GM18511 (cell line): Measurements from ENCODE around the gene TARBP1.
"Not testable (repeated sequence)": the region's sequence is repeated elsewhere in the genome, so short reads cannot be mapped to it uniquely, and the experiment has no call there.

ENCODE experiments used
- ATAC-seq: cut with Tn5 transposase; IDR thresholded peaks from one replicate; pipeline ENCODE4 v1.9.1; 2021; ENCODE audit warnings: mild to moderate bottlenecking, moderate library complexity; ENCODE audit not compliant: unreplicated experiment

The TARBP1 gene, protein sequence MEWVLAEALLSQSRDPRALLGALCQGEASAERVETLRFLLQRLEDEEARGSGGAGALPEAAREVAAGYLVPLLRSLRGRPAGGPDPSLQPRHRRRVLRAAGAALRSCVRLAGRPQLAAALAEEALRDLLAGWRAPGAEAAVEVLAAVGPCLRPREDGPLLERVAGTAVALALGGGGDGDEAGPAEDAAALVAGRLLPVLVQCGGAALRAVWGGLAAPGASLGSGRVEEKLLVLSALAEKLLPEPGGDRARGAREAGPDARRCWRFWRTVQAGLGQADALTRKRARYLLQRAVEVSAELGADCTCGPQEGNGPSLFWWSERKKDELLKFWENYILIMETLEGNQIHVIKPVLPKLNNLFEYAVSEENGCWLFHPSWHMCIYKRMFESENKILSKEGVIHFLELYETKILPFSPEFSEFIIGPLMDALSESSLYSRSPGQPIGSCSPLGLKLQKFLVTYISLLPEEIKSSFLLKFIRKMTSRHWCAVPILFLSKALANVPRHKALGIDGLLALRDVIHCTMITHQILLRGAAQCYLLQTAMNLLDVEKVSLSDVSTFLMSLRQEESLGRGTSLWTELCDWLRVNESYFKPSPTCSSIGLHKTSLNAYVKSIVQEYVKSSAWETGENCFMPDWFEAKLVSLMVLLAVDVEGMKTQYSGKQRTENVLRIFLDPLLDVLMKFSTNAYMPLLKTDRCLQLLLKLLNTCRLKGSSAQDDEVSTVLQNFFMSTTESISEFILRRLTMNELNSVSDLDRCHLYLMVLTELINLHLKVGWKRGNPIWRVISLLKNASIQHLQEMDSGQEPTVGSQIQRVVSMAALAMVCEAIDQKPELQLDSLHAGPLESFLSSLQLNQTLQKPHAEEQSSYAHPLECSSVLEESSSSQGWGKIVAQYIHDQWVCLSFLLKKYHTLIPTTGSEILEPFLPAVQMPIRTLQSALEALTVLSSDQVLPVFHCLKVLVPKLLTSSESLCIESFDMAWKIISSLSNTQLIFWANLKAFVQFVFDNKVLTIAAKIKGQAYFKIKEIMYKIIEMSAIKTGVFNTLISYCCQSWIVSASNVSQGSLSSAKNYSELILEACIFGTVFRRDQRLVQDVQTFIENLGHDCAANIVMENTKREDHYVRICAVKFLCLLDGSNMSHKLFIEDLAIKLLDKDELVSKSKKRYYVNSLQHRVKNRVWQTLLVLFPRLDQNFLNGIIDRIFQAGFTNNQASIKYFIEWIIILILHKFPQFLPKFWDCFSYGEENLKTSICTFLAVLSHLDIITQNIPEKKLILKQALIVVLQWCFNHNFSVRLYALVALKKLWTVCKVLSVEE (N-terminal part only)

GRCh38 chr1:234478481-234479309 lies at the start of gene TARBP1:
Gene TARBP1 (minus strand): TSS chr1:234479179. CDS start chr1:234479103, 76 bp downstream.
- peak; percentile 79 for ATAC-seq

GRCh38 chr1:234528074-234528865 lies 49.3 kb upstream of the TARBP1 start:
- ATAC-seq: no peak

- ATAC-seq: no peak
Measured at GRCh38 chr1:234527346-234527745, 48.4 kb upstream of the TARBP1 start.

- no peak for ATAC-seq
Measured at GRCh38 chr1:234526922-234527321, 47.9 kb upstream of the TARBP1 start.

DNA sequence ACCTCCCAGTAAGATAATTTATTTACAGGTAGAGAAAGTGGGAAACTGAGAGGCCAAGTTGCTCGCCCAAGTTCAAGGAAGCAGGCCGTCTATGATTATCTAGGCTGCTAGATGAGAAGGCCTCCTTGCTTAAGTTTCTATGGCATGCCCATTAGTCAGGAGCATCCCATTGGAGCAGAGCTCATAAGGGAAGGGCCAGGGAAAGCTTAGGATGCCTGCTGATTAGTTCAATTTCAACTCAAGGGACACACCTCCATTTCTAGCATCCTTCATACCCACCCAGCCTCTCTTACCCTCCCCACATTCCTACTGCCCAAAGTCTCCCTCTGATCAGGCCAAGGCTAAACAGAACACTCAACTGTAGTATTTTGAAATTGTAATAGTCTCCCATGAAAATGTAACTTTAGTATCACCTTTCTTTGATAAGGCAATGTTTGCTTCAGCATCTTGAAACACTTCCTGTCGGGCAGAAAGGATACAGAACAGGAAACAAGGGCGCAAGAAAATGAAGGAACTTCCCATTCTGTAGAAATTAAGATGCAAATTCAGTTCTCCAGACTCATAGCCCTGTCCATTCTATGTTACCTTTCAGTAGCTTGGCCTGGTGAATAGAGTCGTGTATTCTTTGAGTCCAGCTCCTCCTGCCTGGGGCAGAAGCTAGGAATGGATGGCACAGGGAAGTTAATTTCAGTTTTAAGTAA lies 46.3 kb upstream of the TARBP1 start:
- no peak for ATAC-seq

GRCh38 chr1:234521836-234522235 lies 42.9 kb upstream of the TARBP1 start:
- ATAC-seq: no peak

GRCh38 chr1:234520908-234521817 lies 42.2 kb upstream of the TARBP1 start:
- no peak for ATAC-seq

- no peak for ATAC-seq
Measured at GRCh38 chr1:234519506-234519905, 40.5 kb upstream of the TARBP1 start.

- ATAC-seq: no peak
Measured at GRCh38 chr1:234518876-234519275, 39.9 kb upstream of the TARBP1 start.

- not testable (repeated sequence) for ATAC-seq
Measured at GRCh38 chr1:234518086-234518485, 39.1 kb upstream of the TARBP1 start.

DNA sequence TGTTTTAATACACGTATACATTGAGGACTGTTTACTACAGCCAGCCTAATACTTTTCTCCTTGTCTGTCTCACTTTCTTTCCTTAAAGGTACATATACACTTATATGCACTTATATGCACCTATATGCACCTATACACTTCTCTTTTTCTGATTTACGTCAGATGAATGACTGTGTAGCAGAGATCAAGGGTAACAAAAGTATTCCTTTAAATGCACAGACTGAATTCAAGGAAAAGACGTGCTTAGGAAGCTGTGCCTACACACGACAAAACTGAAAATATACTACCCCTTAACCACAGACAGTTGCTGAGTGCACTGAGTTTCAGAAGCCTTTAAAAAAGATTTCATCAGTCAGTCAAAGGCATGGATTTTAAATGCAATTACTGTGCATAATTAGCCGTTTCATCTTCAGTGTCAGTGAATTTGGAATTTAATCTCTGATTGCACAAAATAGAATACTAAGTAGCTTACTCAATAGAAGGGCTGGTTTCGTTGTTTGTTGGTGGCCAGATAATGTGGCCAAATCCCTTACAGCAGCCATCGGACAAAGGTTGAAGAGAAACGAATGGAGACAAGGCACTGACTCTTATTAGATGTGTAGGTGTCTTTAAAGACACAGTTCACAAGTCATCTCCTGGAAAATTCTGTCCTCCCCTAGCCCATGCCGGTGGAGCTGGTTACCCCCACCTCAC lies 38.3 kb upstream of the TARBP1 start:
- ATAC-seq: no peak

DNA sequence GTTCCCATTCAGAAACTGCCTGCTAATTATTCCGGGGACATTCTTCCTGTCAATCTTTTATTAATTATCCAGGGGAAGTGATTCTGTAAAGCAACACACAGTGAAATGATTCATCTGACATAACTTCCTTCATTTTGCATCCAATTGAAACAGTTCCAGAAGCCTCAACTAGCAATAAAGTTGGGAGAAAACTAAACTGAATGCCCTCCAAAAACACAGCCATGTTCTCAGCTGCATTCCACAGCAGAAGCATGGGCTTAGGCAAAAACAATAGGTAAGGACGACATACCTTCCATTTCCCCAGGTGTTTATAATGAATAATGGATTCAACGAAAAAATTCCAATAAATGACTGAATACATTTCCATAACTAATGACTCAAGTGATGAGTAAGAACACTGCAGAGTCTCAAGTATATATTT lies 36.9 kb upstream of the TARBP1 start:
- no peak for ATAC-seq

DNA sequence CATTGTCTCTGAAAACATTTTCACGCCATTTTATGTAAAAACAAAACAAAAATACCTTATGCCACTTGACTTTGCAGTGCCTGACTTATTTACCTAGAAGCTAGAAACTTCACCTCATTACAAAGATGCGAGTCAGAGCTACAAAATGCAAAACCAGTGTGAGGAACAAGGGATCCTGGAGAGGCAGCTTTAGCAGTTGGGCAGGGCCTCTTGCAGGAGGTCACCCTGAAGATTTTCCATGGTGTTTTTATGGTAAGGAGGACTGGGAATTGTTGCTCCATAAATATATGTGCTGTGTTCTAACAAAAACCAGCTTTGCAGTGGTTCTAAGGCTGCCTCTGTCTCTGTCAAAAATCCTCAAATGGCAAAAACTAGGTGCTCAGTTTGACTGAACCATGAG lies 36.4 kb upstream of the TARBP1 start:
- ATAC-seq: no peak

DNA sequence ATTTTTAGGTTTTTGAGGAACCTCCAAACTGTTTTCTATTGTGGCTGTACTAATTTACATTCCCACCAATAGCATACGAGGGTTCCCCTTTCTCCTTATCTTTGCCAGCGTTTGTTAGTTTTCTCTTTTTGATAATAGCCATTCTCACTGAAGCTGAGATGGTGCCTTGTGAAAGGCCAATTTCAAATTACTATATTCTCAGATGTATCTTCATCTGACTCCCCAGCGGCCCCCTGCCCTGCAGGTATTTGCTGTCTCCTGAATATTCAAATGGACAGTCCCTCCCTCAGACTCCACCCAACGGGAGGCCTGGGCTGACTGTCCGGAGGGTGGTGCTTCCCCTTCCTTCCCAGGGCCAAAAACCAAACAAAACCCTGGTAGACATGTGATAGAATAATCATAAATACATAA lies 33.5 kb upstream of the TARBP1 start:
- no peak for ATAC-seq

DNA sequence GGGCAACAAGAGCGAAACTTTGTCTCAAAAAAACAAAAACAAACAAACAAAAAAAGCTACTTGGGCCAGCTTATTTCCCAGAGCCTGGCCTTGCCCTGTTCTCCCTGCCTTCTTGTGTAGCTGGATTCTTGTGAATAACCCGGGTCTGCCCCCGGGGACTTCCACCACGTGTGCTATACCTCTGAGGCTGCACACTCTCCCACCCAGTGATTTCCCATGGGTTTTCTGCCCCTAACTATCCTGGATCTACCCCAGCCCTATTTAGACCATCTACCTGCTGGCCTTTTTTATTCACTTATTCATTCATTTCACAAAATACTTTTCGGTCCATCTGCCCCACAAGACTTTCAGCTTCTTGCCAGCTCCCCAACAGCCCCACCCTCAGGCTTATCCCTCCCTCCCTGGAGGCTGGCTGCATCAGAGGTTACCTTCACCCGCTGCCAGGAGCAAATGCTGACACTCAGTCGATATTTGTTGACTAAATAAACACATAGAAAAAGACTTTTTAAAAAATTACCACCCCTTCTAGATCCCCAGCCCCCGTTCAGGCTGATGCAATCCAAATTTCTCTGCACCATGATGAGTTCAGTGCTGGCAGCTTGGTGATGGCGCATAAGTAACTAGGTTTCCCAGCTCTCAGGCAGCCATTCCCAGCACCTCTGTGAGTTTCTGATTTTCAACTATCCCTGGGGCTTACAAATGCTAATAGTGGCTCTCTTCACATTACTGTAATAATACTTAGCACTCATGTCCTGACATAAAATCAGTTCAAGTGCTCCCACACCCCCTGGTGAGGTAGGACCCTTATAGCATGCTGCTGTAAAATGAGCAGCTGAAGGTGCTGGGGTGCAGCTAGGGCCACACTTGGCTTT lies 30.7 kb upstream of the TARBP1 start:
- no peak for ATAC-seq
